Kidney epithelial cell (primary cell): ENCODE results near the gene ZNF444. TPM values are rescaled to one million over a fixed set of nuclear protein-coding genes. Genes with fewer than 3 reads are reported as not detected.

ENCODE experiments used
- DNase-seq: peaks from one replicate; pipeline ENCODE4 v3.0.0-alpha.2; 2010; ENCODE audit warnings: low read depth
- H3K27me3 ChIP-seq: 2 replicates; pipeline ENCODE4 v1.6.0; 2011; ENCODE audit warnings: low read length; ENCODE audit not compliant: control insufficient read depth, insufficient read depth
- H3K36me3 ChIP-seq: 2 replicates; pipeline ENCODE4 v1.5.1; 2011; ENCODE audit warnings: low read length; ENCODE audit not compliant: control insufficient read depth, insufficient read depth
- H3K4me3 ChIP-seq: 2 replicates; pipeline ENCODE4 v1.5.1; 2011; ENCODE audit warnings: low read depth, mild to moderate bottlenecking, control low read depth, low read length
- total RNA-seq: library from RNA; depleted of rRNA; stranded (reverse); fragments of >200 nt; gene quantifications from 2 replicates; pipeline ENCODE4 v1.2.3, GENCODE V29; 2015
- TF ChIP-seq, protein P1 (sequence below): IDR thresholded peaks from 2 replicates; pipeline ENCODE4 v1.5.1; 2011; ENCODE audit warnings: mild to moderate bottlenecking, moderate library complexity, low read length, control low read depth, inconsistent platforms; ENCODE audit not compliant: insufficient read depth, poor library complexity, severe bottlenecking

Gene ZNF444
- total RNA-seq, 1 donor from 2014 or later, result 40.0 TPM

DNA sequence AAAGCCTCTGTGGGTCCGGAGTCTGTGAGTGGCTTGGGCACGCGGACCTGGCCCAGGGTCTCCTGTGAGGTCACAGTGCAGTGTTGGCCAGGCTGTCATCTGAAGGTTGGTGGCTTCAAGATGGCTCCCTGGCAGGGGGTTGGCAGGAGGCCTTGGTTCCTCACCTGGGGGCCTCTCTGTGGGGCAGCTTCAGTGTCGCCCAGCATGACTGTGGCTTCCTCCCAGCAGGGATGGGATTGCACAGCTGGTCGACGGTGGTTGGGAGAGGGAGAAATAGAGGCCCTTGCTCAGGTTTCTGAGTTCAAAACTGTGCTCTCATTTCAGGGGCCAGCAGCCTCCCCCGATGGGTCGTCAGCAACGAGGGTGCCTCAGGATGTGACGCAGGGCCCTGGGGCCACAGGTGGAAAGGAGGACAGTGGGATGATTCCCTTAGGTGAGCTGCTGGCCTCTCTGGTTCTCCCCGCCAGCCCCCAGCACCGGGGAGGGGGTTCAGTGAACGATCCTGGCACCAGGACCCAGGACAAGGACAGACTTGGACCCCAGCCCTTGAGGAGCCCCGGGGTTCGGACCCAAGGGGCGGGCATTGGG is 17.2 kb downstream of the ZNF444 start:
- TF ChIP-seq, protein P1, sequence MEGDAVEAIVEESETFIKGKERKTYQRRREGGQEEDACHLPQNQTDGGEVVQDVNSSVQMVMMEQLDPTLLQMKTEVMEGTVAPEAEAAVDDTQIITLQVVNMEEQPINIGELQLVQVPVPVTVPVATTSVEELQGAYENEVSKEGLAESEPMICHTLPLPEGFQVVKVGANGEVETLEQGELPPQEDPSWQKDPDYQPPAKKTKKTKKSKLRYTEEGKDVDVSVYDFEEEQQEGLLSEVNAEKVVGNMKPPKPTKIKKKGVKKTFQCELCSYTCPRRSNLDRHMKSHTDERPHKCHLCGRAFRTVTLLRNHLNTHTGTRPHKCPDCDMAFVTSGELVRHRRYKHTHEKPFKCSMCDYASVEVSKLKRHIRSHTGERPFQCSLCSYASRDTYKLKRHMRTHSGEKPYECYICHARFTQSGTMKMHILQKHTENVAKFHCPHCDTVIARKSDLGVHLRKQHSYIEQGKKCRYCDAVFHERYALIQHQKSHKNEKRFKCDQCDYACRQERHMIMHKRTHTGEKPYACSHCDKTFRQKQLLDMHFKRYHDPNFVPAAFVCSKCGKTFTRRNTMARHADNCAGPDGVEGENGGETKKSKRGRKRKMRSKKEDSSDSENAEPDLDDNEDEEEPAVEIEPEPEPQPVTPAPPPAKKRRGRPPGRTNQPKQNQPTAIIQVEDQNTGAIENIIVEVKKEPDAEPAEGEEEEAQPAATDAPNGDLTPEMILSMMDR, result no peak
- no peak overlapping the region for H3K4me3 ChIP-seq
- DNase-seq, result no peak
- H3K36me3 ChIP-seq, result peaks cover 2% of the 10 kb centered on the region
- no peaks in the 10 kb centered on the region for H3K27me3 ChIP-seq

DNA sequence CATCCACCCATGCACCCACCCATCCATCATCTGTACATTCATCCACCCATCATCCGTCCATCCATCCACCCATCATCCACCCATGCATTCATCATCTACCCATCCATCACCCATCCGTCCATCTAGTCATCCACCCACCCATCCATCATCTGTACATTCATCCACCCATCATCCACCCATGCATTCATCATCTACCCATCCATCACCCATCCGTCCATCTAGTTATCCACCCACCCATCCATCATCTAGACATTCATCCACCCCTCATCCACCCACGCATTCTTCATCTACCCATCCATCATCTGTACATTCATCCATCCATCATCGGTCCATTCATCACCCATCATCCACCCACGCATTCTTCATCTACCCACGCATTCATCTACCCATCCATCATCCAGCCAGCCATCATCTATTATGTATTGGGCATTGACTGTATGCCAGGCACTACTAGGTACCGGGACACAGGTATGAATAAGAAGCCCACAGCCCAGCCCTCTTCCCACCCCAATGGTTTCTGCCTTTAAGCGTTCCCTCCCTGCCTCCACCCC is 18.0 kb downstream of the ZNF444 start:
- Histone ChIP-seq H3K27me3 (no peaks in the 10 kb centered on the region), H3K4me3 (no peak overlapping the region), H3K36me3 (peaks cover 2% of the 10 kb centered on the region)
- no peak for DNase-seq
- TF ChIP-seq, protein P1, result no peak

DNA sequence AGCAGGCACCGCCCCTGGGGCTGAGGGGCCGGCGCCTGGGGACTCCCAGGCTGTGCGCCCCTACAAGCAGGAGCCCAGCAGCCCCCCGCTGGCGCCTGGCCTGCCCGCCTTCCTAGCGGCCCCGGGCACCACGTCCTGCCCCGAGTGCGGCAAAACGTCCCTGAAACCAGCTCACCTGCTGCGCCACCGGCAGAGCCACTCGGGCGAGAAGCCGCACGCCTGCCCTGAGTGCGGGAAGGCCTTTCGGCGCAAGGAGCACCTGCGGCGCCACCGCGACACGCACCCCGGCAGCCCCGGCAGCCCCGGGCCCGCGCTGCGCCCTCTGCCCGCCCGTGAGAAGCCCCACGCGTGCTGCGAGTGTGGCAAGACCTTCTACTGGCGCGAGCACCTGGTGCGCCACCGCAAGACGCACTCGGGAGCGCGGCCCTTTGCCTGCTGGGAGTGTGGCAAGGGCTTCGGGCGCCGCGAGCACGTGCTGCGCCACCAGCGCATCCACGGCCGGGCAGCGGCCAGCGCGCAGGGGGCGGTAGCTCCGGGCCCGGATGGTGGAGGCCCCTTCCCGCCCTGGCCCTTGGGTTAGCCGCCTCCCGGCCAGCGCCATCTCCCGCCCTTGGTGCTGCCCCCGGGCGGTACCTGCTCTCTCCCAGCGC is 18.7 kb downstream of the ZNF444 start:
- Histone ChIP-seq H3K27me3 (no peaks in the 10 kb centered on the region), H3K4me3 (no peak overlapping the region), H3K36me3 (peaks cover 2% of the 10 kb centered on the region)
- no peak for DNase-seq
- TF ChIP-seq, protein P1, result no peak

DNA sequence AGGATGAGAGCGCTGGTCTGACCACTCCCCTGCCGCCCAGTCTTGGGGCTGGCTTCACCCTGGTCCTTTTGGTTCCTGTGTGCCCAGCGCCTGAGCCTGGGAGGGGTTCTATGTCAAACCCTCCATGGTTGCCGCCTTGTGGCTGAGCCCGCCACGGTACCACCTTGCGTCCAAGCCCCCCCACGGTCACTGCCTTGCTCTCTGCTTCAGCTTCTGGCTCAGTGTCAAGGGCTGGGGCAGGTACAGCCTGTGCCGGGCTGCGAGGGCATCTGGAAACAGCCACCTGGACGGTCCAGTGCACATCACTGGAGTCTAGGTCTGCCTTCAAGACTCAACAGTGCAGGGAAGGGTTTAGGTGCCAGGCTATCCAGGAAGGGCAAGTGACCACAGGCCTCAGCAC is 20.4 kb downstream of the ZNF444 start:
- no peaks in the 10 kb centered on the region for H3K27me3 ChIP-seq
- H3K36me3 ChIP-seq, result no peaks in the 10 kb centered on the region
- no peak overlapping the region for H3K4me3 ChIP-seq
- no peak for DNase-seq
- TF ChIP-seq, protein P1, result no peak

DNA sequence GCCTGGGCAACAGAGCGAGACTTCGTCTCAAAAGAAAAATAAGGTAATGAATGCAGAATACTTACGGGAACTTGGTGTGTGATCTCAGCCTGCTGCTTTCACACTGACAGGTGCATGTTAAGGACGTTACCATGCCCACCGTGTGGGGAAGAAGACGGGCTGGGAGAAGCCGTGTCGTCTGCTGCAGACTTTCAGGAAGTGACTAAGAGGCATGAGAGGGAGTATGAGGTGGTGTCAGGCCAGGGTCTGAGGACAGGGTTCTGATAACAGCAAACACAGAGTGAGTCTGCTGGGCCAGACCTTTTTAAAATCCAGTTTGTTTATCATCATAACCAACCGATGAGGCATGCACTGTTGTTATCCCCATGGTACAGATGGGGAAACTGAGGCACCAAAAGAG is 21.2 kb downstream of the ZNF444 start:
- TF ChIP-seq, protein P1, result no peak
- peak; percentile 74 for DNase-seq
- Histone ChIP-seq H3K27me3 (no peaks in the 10 kb centered on the region), H3K4me3 (no peak overlapping the region), H3K36me3 (no peaks in the 10 kb centered on the region)

DNA sequence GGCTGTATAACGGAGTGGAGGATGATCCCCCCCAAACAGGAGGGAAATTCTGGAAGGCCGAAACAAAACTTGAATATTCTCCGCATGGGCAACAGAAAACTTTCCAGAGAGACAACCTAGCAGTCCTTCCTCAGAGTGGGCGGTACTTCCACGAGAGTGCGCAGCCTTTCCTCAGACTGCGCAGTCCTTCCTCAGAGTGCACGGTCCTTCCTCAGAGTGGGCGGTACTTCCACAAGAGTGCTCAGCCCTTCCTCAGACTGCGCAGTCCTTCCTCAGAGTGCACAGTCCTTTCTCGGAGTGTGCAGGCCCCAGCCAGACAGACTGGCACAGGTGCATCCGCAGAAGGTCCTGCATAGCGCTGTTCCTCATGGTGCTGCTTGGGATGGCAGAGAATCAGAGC is 22.0 kb downstream of the ZNF444 start:
- TF ChIP-seq, protein P1, result no peak
- no peaks in the 10 kb centered on the region for H3K27me3 ChIP-seq
- no peaks in the 10 kb centered on the region for H3K36me3 ChIP-seq
- H3K4me3 ChIP-seq, result no peak overlapping the region
- no peak for DNase-seq
